Transverse colon (tissue), 4 donors: Measurements from ENCODE around the gene ADCY9. TPM values are rescaled to one million over a fixed set of nuclear protein-coding genes. Genes with fewer than 3 reads are reported as not detected.

Experiments used
- DNase-seq: peaks from one replicate; pipeline ENCODE4 v3.0.0-alpha.2; 2019
- H3K27ac ChIP-seq, 4 donors: fragments of 200-600 bp; sonication (generic); 2 replicates each; pipeline ENCODE4 v1.5.1; 2016 to 2018; ENCODE audit warnings: inconsistent platforms in 4 of 4
- H3K27me3 ChIP-seq: fragments of 200-600 bp; sonication (generic); 2 replicates; pipeline ENCODE4 v1.5.1; 2017; ENCODE audit warnings: inconsistent platforms
- H3K36me3 ChIP-seq, 4 donors: fragments of 200-600 bp; sonication (generic); 2 replicates each; pipeline ENCODE4 v1.5.1; 2017 to 2019; ENCODE audit warnings: inconsistent platforms in 4 of 4
- H3K4me1 ChIP-seq, 4 donors: fragments of 200-600 bp; sonication (generic); 2 replicates each; pipeline ENCODE4 v1.5.1; 2017 to 2020; ENCODE audit warnings: inconsistent platforms in 4 of 4
- H3K4me3 ChIP-seq, 4 donors: fragments of 200-600 bp; sonication (generic); 1 replicate in 1 of 4; 2 replicates in 3 of 4; pipeline versions ENCODE4 v1.5.1 to v1.6.1; 2017 to 2019; ENCODE audit warnings: inconsistent platforms in 4 of 4
- H3K9me3 ChIP-seq, 2 donors: fragments of 200-600 bp; sonication (generic); 2 replicates each; pipeline ENCODE4 v1.5.1; 2017 to 2019; ENCODE audit warnings: inconsistent platforms in 2 of 2
- CTCF ChIP-seq, 5 experiments: fragments of 200-600 bp in 3 of 5; fragments of 450-650 bp in 2 of 5; sonication (generic) in 3 of 5; IDR thresholded peaks; 1 replicate in 2 of 5; 2 replicates in 3 of 5; pipeline ENCODE4 v1.5.1; 2016 to 2017; ENCODE audit warnings: antibody characterized with exemption in 5 of 5, inconsistent platforms in 3 of 5, mild to moderate bottlenecking in 2 of 5, moderate library complexity in 1 of 5
- EP300 ChIP-seq: sonication (generic); formaldehyde crosslinking; IDR thresholded peaks from one replicate; pipeline ENCODE4 v1.6.1; 2017; ENCODE audit warnings: antibody characterized with exemption, low read depth
- POLR2A ChIP-seq: fragments of 450-650 bp; IDR thresholded peaks from one replicate; pipeline ENCODE4 v1.6.1; 2016; ENCODE audit warnings: antibody characterized with exemption, mild to moderate bottlenecking, moderate library complexity
- POLR2AphosphoS5 ChIP-seq, 3 donors: sonication (generic); formaldehyde crosslinking; IDR thresholded peaks; one replicate each; pipeline ENCODE4 v1.6.1; 2016; ENCODE audit warnings: antibody characterized with exemption in 3 of 3
- WGBS, 2 donors: methylation state at CpG; one replicate each; pipeline ENCODE4 v1.1.5; 2018; ENCODE audit warnings: low coverage in 1 of 2; 5-methylcytosine and 5-hydroxymethylcytosine counted together
- in situ Hi-C, 4 donors: fragments of 200-750 bp; cut with MboI; loops; one replicate each; pipeline versions ENCODE4 v1.15.0 to v1.15.1; 2017; ENCODE audit warnings: low sequenced_read_pairs in 3 of 4, low pct_ligation_motif_present in 1 of 4, low pct_unique_long_range_greater_than_20kb in 1 of 4
- intact Hi-C: fragments of 100-400 bp; cut with DNase I; formaldehyde crosslinking; loops from one replicate; pipeline ENCODE4 v1.15.1; 2023; ENCODE audit warnings: low total_unique reads
- total RNA-seq, 4 donors: library from RNA; depleted of rRNA; stranded (reverse); fragments of >200 nt; gene quantifications; one replicate each; pipeline ENCODE4 v1.1.0, GENCODE V29; 2016

ADCY9 gene
- total RNA-seq, 4 donors from 2014 or later = 33.7 to 46.0 (median 37.2) TPM

- DNase-seq = no peak
- H3K4me3 ChIP-seq = no peak overlapping the region
- in situ Hi-C loops (no loop called here), intact Hi-C loops (no loop called here)
- peak overlapping the region in 3 of 4 donors; percentile 34 to 58 (median 48) for H3K27ac ChIP-seq
- H3K36me3 ChIP-seq = no peaks in the 10 kb centered on the region
- 54 to 72% methylated on average over 4 of the region's 4 CpGs for WGBS, 2 donors
- H3K9me3 ChIP-seq = no peaks in the 10 kb centered on the region
- H3K4me1 ChIP-seq = peaks cover 0 to 48% (median 22%) of the 10 kb centered on the region in 4 donors
- TF ChIP-seq POLR2AphosphoS5 (IDR thresholded peaks at IDR 0.05) (no peak), EP300 (no peak), POLR2A (no peak), CTCF (IDR thresholded peaks at IDR 0.05) (no peak)
- no peaks in the 10 kb centered on the region for H3K27me3 ChIP-seq
Observed at GRCh38 chr16:4098501-4098900, 17.7 kb downstream of the ADCY9 start.

- DNase-seq = no peak
- Histone ChIP-seq H3K4me1 (peaks cover 0 to 55% (median 22%) of the 10 kb centered on the region in 4 donors), H3K9me3 (no peaks in the 10 kb centered on the region), H3K27me3 (no peaks in the 10 kb centered on the region), H3K36me3 (no peaks in the 10 kb centered on the region), H3K4me3 (no peak overlapping the region), H3K27ac (peak overlapping the region in 3 of 4 donors; percentile 34 to 58 (median 48))
- WGBS, 2 donors = 31 to 42% methylated on average over 3 to 4 of the region's 4 CpGs
- intact Hi-C loops (no loop called here), in situ Hi-C loops (no loop called here)
- TF ChIP-seq EP300 (no peak), POLR2AphosphoS5 (IDR thresholded peaks at IDR 0.05) (no peak), CTCF (IDR thresholded peaks at IDR 0.05) (no peak), POLR2A (no peak)
Observed at GRCh38 chr16:4097826-4098240, 18.4 kb downstream of the ADCY9 start.

- Histone ChIP-seq H3K27ac (peak overlapping the region; percentile 59 to 72 (median 64)), H3K4me1 (peaks cover 0 to 57% (median 23%) of the 10 kb centered on the region in 4 donors), H3K36me3 (no peaks in the 10 kb centered on the region), H3K9me3 (no peaks in the 10 kb centered on the region), H3K4me3 (no peak overlapping the region), H3K27me3 (no peaks in the 10 kb centered on the region)
- in situ Hi-C loops = no loop called here
- TF ChIP-seq POLR2A (no peak), EP300 (no peak), CTCF (IDR thresholded peaks at IDR 0.05) (no peak), POLR2AphosphoS5 (IDR thresholded peaks at IDR 0.05) (no peak)
- WGBS, 2 donors = 23 to 38% methylated on average over 5 of the region's 5 CpGs
- no peak for DNase-seq
- intact Hi-C loops = no loop called here
Observed at GRCh38 chr16:4096509-4096908, 19.7 kb downstream of the ADCY9 start.

GRCh38 chr16:4094127-4094773 is 22.0 kb downstream of the ADCY9 start:
- intact Hi-C loops (no loop called here), in situ Hi-C loops (no loop called here)
- H3K27ac ChIP-seq = peak overlapping the region; percentile 52 to 59 (median 57)
- 70 to 80% methylated on average over 10 to 14 of the region's 14 CpGs for WGBS, 2 donors
- H3K4me3 ChIP-seq = no peak overlapping the region
- H3K27me3 ChIP-seq = no peaks in the 10 kb centered on the region
- no peaks in the 10 kb centered on the region for H3K36me3 ChIP-seq
- TF ChIP-seq POLR2A (no peak), POLR2AphosphoS5 (IDR thresholded peaks at IDR 0.05) (no peak), EP300 (no peak)
- peaks cover 5 to 78% (median 42%) of the 10 kb centered on the region in 4 donors for H3K4me1 ChIP-seq
- no peak for DNase-seq
- no peaks in the 10 kb centered on the region for H3K9me3 ChIP-seq
